GM12801 (cell line): ENCODE measurements around the gene PYGO2.

Experiments
- TF ChIP-seq, protein P1 (sequence below): IDR thresholded peaks from one replicate; pipeline ENCODE4 v1.5.1; 2011; ENCODE audit warnings: control low read depth; ENCODE audit not compliant: insufficient read length; ENCODE audit errors: extremely low read depth

Gene PYGO2, protein sequence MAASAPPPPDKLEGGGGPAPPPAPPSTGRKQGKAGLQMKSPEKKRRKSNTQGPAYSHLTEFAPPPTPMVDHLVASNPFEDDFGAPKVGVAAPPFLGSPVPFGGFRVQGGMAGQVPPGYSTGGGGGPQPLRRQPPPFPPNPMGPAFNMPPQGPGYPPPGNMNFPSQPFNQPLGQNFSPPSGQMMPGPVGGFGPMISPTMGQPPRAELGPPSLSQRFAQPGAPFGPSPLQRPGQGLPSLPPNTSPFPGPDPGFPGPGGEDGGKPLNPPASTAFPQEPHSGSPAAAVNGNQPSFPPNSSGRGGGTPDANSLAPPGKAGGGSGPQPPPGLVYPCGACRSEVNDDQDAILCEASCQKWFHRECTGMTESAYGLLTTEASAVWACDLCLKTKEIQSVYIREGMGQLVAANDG

DNA sequence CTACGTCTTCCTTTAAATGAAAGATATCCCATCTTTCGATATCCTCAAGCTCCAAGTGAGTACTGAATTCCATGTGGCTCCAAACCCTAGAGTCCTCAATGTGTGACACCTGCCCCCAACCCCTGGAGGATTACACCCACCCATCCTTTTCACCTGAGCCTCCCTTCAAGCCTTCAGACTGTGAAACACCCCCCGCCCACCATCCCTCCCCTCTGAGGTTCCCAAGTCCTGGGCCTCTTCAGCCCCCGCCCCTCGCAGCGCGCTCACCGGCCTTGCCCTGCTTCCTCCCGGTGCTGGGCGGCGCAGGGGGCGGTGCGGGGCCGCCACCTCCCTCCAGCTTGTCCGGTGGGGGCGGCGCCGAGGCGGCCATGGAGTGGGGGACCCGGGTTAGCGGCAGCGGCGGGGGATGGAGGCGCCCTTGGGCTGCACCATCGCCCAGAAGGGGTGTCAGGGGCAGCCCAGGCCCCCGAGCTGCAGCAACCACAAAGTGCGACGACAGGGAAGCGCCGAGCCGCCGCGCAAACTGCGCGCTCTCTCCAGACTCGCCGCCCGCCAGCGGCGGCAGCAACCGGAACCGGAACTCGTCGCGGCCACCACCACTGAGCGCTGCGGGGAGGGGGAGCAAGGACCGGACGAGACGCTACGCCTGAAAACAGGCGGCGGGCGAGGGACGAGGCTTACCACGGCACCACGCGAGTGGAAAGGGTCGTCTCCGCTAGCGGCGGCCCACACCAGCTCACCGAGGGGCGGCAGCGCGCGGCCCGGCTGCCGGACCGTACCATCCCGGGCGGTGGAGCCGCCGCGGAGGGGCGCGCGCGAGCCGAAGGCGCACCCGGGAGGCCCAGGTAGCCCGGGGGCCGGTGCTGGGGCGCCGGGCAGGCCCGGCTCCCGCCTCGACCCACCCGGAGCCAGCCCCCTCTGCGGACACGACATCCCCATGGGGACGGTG lies at the start of gene PYGO2:
Gene PYGO2 (minus strand): TSS at position 576 of the 949 bp plus-strand sequence. CDS start 206 bp downstream, at position 370.
- TF ChIP-seq, protein P1, sequence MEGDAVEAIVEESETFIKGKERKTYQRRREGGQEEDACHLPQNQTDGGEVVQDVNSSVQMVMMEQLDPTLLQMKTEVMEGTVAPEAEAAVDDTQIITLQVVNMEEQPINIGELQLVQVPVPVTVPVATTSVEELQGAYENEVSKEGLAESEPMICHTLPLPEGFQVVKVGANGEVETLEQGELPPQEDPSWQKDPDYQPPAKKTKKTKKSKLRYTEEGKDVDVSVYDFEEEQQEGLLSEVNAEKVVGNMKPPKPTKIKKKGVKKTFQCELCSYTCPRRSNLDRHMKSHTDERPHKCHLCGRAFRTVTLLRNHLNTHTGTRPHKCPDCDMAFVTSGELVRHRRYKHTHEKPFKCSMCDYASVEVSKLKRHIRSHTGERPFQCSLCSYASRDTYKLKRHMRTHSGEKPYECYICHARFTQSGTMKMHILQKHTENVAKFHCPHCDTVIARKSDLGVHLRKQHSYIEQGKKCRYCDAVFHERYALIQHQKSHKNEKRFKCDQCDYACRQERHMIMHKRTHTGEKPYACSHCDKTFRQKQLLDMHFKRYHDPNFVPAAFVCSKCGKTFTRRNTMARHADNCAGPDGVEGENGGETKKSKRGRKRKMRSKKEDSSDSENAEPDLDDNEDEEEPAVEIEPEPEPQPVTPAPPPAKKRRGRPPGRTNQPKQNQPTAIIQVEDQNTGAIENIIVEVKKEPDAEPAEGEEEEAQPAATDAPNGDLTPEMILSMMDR, result no peak

DNA sequence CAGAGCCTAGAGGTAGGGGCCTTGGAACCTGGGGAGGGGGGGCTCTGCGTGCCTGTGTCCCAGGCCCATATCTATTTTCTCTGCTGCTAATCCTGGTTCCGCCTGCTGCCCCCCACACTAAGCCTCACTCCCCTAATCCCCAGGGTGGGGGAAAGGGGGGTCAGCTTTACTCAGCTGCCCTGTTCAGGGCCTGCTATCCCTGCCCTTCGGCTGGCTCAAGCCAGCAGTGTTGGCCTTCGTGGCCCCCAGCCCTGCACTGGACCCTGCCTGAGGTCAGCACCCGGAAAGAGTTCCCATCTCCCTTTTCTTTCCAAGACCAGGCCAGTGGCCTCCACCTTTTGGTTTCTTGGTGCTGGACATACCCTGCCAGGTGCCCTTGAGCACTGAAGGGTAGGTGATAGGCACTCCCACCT lies 49.4 kb upstream of the PYGO2 start:
- TF ChIP-seq, protein P1, result no peak

DNA sequence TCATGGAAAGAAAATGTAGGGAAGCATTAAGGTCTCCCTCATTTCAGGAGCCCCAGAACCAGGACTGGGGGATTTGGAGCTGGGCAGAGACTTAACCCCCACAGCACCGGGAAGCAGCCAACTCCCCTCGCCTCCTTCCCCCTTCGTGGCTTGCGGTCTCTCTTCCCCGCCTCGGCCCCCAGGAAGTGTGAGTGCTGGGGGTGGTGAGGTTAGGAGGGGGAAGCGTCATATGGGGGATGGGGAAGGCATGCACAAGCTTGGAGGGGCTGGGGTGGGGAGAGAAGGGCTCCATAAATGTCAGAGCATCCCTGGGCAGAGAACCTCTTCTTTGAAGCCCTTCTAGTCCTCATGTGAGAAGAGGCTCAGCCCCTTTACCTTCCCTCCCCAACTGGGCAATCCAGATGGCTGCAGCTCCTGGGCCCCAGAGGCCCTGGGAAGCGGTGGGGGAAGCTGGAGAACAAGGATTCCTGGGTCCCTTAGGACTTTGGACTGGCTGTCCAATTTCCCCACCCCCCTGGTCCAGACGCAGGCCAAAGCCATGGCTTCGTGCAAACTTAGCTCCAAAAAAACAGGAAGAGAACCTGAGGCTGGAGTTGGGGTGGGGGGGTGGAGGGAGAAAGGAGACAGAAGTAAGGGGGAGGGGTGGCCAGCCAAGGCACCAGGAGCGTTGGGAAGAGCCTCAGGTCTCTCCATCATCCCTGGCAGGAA lies 48.8 kb upstream of the PYGO2 start:
- TF ChIP-seq, protein P1, result no peak

DNA sequence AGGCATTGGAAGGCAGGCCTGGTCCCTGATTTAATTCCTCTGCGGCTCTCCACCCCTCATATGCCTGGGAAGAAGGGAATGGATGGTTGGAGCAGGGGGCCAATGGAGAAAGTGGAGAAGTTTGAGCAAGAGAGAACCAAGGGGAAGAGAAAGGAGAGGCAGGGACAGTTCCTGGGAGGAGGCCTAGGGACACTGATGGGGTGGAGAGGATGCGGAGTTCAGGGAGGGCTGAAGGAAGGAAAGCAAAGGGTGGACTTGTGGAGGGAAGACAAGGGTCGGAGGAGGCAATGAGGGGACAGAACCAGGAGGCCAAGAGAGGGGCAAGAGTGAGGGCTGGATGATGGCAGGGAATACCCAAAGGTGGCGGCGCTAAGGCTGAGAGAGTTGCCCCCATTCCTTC lies 48.2 kb upstream of the PYGO2 start:
- TF ChIP-seq, protein P1, result no peak

DNA sequence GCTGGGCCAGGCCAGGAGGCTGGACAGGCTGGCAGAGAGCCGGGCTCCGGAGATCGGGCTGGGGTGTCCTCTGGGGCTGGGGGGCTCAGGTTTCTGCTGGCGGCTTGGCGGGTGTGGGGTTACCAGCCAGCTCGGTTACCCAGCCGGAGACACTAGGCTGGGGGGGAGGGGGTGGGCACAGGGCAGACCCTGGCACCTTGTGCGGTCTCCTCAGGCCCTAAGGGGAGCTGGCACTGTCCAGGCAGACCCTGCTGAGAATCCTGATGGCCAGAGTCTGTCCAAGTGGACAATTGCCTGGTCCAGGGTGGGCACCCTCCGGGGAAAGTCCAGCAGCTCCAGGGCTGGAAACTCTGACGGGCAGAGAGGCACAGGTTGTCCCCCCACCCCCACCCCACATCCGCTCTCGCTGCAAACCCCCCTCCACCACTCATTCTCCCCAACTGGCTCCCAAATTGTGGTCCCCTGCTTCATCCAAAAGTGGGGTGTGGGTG lies 47.7 kb upstream of the PYGO2 start:
- TF ChIP-seq, protein P1, result no peak

DNA sequence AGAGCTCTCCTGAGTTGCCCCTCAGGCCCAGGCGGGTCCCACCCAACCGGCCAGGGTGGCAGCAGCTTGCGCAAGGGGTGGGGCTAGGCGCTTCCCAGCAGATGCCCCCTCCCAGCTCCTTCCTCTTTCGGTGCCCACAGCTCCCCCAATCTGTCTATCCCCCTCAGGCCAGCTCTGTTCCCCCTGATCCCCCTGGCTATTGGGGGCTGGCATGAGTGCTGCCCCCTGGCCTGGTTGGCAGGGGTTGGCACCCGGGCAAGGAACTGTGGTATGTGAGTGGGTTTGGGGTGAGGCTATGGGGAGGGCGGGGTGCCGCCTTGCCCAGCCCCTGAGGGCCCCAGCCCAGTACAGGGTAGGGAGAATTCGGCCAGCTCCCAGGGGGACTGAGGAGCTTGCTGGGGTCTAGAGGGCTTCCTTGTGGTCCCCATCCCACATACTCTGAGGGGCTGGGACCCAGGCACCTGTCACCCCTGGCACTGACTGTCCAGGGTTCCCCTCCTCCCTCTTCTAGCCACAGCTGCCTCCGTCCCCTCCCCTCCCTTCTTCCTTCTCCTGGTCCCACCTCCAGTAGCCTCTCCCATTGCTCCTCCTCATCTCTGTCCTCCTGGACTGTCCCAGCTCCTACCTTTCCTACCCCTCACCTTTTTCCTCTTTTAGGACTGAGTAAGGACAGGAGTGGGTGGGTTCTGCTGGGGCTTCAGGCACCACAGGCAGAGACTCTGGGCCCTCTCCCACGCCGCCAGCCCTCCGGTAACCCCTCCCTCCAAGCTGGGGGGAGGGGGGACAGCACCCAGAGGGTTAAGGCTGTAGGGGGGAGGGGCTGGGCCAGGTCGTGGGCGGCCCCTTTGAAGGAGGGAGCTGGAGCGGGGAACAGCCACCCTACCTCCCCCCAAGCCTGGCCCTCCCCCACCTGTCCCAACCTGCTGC lies 46.7 kb upstream of the PYGO2 start:
- TF ChIP-seq, protein P1, result no peak
